A549 (cell line): ENCODE measurements around the gene HSPBAP1. TPM values are rescaled to one million over a fixed set of nuclear protein-coding genes. Genes with fewer than 3 reads are reported as not detected.

Experiments used
- ATAC-seq, 2 experiments: fragments of 200-7000 bp in 1 of 2; fragments of >200 bp in 1 of 2; cut with Nextera tagmentation in 1 of 2; cut with Tn5 transposase in 1 of 2; 3 replicates each; pipeline versions ENCODE4 v1.8.0 to v1.9.1; 2018 to 2020; ENCODE audit warnings: mild to moderate bottlenecking in 1 of 2, moderate library complexity in 1 of 2
- CTCF ChIA-PET: fragments of 300-600 bp; sonication (Branson Sonifier 250); formaldehyde crosslinking; extraction: SDS; loops from one replicate; lab custom pipeline; 2021; ENCODE audit warnings: antibody characterized with exemption, inconsistent platforms; lab: Yijun Ruan, JAX
- POLR2A ChIA-PET: fragments of 350-600 bp; formaldehyde crosslinking; extraction: SDS; loops from one replicate; lab custom pipeline; 2021; ENCODE audit warnings: antibody characterized with exemption, inconsistent platforms; lab: Yijun Ruan, JAX
- DNase-seq, 2 experiments: peaks; one replicate each; pipeline versions ENCODE4 v3.0.0 to v3.0.0-alpha.2; 2011 to 2016; ENCODE audit warnings: low read depth in 1 of 2, low spot score in 1 of 2
- FAIRE-seq: peaks from 2 replicates; lab custom pipeline; 2011; peaks lifted over from hg19 to GRCh38; lab: Jason Lieb, UNC
- H3K27ac ChIP-seq, 2 experiments: fragments of >200 bp; sonication (Bioruptor Twin); formaldehyde crosslinking; 3 replicates each; pipeline ENCODE4 v1.5.1; 2016 to 2017
- H3K4me1 ChIP-seq: fragments of >200 bp; sonication (Bioruptor Twin); formaldehyde crosslinking; 3 replicates; pipeline ENCODE4 v1.6.1; 2016
- H3K4me2 ChIP-seq: fragments of >200 bp; sonication (Bioruptor Twin); formaldehyde crosslinking; 3 replicates; pipeline ENCODE4 v1.6.1; 2016
- H3K4me3 ChIP-seq: fragments of >200 bp; sonication (Bioruptor Twin); formaldehyde crosslinking; 3 replicates; pipeline ENCODE4 v1.5.1; 2016
- H3K9me3 ChIP-seq: fragments of >200 bp; sonication (Bioruptor Twin); formaldehyde crosslinking; 3 replicates; pipeline ENCODE4 v1.6.1; 2016
- ATOH8 ChIP-seq: fragments of 250-450 bp; sonication (Bioruptor Pico); IDR thresholded peaks from 2 replicates; pipeline ENCODE4 v1.5.0; 2020; ENCODE audit warnings: low read depth, mild to moderate bottlenecking, moderate library complexity
- BHLHE40 ChIP-seq: IDR thresholded peaks from 2 replicates; pipeline ENCODE4 v1.6.1; 2012; ENCODE audit warnings: low read depth, low read length, inconsistent platforms
- CBX8 ChIP-seq: fragments of 200-600 bp; sonication (generic); IDR thresholded peaks from 2 replicates; pipeline ENCODE4 v1.6.1; 2016
- CHD2 ChIP-seq: fragments of 150-350 bp; IDR thresholded peaks from 2 replicates; pipeline ENCODE4 v1.6.1; 2014; ENCODE audit warnings: low read length; ENCODE audit not compliant: partially characterized antibody
- EHMT2 ChIP-seq: fragments of 200-600 bp; sonication (generic); IDR thresholded peaks from 2 replicates; pipeline ENCODE4 v1.6.1; 2016; ENCODE audit warnings: antibody characterized with exemption, low read depth, mild to moderate bottlenecking, moderate library complexity
- ESRRA ChIP-seq: fragments of 150-350 bp; IDR thresholded peaks from 2 replicates; pipeline ENCODE4 v1.6.1; 2014; ENCODE audit warnings: mild to moderate bottlenecking, low read length, borderline replicate concordance
- GATA3 ChIP-seq: IDR thresholded peaks from 2 replicates; pipeline ENCODE4 v1.6.1; 2012; ENCODE audit warnings: borderline replicate concordance
- HEYL ChIP-seq: fragments of 250-450 bp; sonication (Bioruptor Pico); IDR thresholded peaks from 2 replicates; pipeline ENCODE4 v1.8.0; 2021; ENCODE audit warnings: mild to moderate bottlenecking, moderate library complexity
- HMGXB4 ChIP-seq: fragments of 250-450 bp; sonication (Bioruptor Pico); IDR thresholded peaks from 2 replicates; pipeline ENCODE4 v1.5.0; 2021; ENCODE audit warnings: mild to moderate bottlenecking, moderate library complexity, borderline replicate concordance
- KDM1A ChIP-seq: fragments of 200-600 bp; sonication (generic); IDR thresholded peaks from 2 replicates; pipeline ENCODE4 v1.6.1; 2016; ENCODE audit warnings: low read depth, mild to moderate bottlenecking
- MAFK ChIP-seq: fragments of 450-650 bp; IDR thresholded peaks from 2 replicates; pipeline ENCODE4 v1.6.1; 2014; ENCODE audit not compliant: partially characterized antibody
- TFCP2L1 ChIP-seq: fragments of 250-450 bp; sonication (Bioruptor Pico); IDR thresholded peaks from 2 replicates; pipeline ENCODE4 v1.5.0; 2021; ENCODE audit warnings: mild to moderate bottlenecking
- ZNF302 ChIP-seq: fragments of 250-450 bp; sonication (Bioruptor Pico); IDR thresholded peaks from 2 replicates; pipeline ENCODE4 v1.9.0; 2021; ENCODE audit warnings: inconsistent platforms, mild to moderate bottlenecking, moderate library complexity
- WGBS: methylation state at CpG from one replicate; pipeline ENCODE4 v1.1.6; 2017; ENCODE audit errors: missing lambda C conversion rate; 5-methylcytosine and 5-hydroxymethylcytosine counted together
- polyA plus RNA-seq, 4 experiments: library from polyadenylated mRNA; depleted of rRNA in 3 of 4; stranded (reverse); fragments of >200 nt; fragmentation: RNase III in 1 of 4; extraction: RNeasy Plus Mini Kit Qiagen cat#74134 plus additional on column Dnase treatment in 1 of 4; gene quantifications; 2 replicates in 3 of 4; 3 replicates in 1 of 4; pipeline ENCODE4 v1.2.3, GENCODE V29; 2011 to 2017
- TF ChIP-seq, protein P1 (sequence below): fragments of 200-600 bp; sonication (generic); IDR thresholded peaks from 2 replicates; pipeline ENCODE4 v1.6.1; 2016; ENCODE audit warnings: antibody characterized with exemption, mild to moderate bottlenecking, moderate library complexity
- TF ChIP-seq, protein P2 (sequence below): fragments of >200 bp; sonication (Bioruptor Twin); formaldehyde crosslinking; IDR thresholded peaks from 2 replicates; pipeline ENCODE4 v1.6.1; 2016

Gene HSPBAP1
- polyA plus RNA-seq, 2 of the 4 experiments (the other 2 are of a cell fraction) = 6.3 to 9.2 TPM

DNA sequence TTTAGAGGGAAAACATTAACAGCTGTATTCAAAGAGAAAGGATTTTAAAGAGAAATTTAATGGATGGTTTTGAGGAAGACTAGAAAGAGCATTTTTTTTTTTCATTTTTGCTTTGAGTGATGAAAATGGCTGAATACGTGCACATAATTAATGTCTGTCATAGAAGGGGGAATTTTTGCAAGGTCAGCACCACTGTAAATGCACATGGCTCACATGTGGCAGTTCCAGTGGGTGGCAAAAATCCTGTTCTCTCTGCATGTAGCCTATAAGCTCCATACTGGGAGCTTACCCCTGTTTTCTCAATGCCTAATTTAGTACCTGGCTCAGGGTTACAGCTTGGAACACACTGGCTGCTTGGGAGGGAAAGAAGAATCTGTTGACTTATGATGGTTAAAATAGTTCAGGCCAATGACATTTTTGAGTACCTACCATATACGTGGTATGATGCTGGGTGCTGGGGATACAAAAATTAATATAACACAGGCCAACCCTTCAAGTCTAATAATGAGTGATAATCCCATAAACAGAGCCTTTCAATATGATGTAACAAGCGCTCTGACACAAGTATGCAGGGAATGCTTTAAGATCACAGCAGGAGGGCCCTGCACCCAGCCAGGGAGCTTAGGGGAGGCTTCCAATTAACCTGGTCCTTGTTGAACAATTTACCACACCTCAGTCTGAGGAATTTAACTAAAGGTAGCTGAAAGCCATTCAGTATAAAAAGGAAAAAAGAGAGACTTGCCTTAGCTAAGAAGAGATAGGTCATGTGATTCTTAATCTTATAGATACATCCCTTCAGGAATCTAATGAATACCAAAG, 33.0 kb downstream of the HSPBAP1 start:
- ATAC-seq (no peak), FAIRE-seq (no peak), DNase-seq (no peak)
- WGBS = 86% methylated on average over 3 of the region's 3 CpGs
- TF ChIP-seq ESRRA (no peak), ATOH8 (CRISPR knock-in tag) (no peak), CBX8 (no peak), ZNF302 (no peak), GATA3 (no peak), MAFK (peak; percentile 95)
- Histone ChIP-seq H3K4me2 (0 out of 3 replicates have a peak overlapping the region, but pooled peaks have one; percentile 11), H3K27ac (no peak overlapping the region; a peak in 1 of 6 replicates), H3K9me3 (no peaks in the 10 kb centered on the region), H3K4me1 (peaks cover 10% of the 10 kb centered on the region; the same call in 2 of the 3 replicates), H3K4me3 (no peak overlapping the region)
- POLR2A ChIA-PET = no interaction called here
- CTCF ChIA-PET = interaction anchor here (0.6 to 1.9 kb wide), 3 partner anchors 10 to 1214 kb away, joined by 3 to 6 read pairs (median 4); no protein-coding TSS in a partner anchor

- no peak for DNase-seq
- TF ChIP-seq ESRRA (no peak), TFCP2L1 (CRISPR knock-in tag) (no peak), HEYL (CRISPR knock-in tag) (no peak), CHD2 (no peak), CBX8 (no peak)
- TF ChIP-seq, protein P1, sequence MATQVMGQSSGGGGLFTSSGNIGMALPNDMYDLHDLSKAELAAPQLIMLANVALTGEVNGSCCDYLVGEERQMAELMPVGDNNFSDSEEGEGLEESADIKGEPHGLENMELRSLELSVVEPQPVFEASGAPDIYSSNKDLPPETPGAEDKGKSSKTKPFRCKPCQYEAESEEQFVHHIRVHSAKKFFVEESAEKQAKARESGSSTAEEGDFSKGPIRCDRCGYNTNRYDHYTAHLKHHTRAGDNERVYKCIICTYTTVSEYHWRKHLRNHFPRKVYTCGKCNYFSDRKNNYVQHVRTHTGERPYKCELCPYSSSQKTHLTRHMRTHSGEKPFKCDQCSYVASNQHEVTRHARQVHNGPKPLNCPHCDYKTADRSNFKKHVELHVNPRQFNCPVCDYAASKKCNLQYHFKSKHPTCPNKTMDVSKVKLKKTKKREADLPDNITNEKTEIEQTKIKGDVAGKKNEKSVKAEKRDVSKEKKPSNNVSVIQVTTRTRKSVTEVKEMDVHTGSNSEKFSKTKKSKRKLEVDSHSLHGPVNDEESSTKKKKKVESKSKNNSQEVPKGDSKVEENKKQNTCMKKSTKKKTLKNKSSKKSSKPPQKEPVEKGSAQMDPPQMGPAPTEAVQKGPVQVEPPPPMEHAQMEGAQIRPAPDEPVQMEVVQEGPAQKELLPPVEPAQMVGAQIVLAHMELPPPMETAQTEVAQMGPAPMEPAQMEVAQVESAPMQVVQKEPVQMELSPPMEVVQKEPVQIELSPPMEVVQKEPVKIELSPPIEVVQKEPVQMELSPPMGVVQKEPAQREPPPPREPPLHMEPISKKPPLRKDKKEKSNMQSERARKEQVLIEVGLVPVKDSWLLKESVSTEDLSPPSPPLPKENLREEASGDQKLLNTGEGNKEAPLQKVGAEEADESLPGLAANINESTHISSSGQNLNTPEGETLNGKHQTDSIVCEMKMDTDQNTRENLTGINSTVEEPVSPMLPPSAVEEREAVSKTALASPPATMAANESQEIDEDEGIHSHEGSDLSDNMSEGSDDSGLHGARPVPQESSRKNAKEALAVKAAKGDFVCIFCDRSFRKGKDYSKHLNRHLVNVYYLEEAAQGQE = no peak
- WGBS = 72% methylated on average over 3 of the region's 3 CpGs
- no peak for ATAC-seq
- FAIRE-seq = no peak
- Histone ChIP-seq H3K27ac (no peak overlapping the region), H3K9me3 (no peaks in the 10 kb centered on the region), H3K4me1 (peaks cover 10% of the 10 kb centered on the region; the same call in 2 of the 3 replicates), H3K4me2 (no peak overlapping the region), H3K4me3 (no peak overlapping the region)
- ChIA-PET POLR2A (no interaction called here), CTCF (interaction anchor here (0.7 kb wide), 1 partner anchor 14 kb away, joined by 3 read pairs; no protein-coding TSS in a partner anchor)
These were observed 34.6 kb downstream of the HSPBAP1 start for GRCh38 chr3:122758877-122759560.

GRCh38 chr3:122755491-122755890, 38.1 kb downstream of the HSPBAP1 start:
- FAIRE-seq (no peak), DNase-seq (no peak), ATAC-seq (peak; percentile 46 to 62; a peak in 3 of 6 replicates)
- H3K27ac ChIP-seq = no peak overlapping the region
- no peak overlapping the region for H3K4me3 ChIP-seq
- 88% methylated on average over 2 of the region's 2 CpGs for WGBS
- no peak overlapping the region for H3K4me2 ChIP-seq
- CTCF ChIA-PET = interaction anchor here (0.5 to 1.5 kb wide), 13 partner anchors 9 to 263 kb away, joined by 3 to 15 read pairs (median 4); no protein-coding TSS in a partner anchor
- no peaks in the 10 kb centered on the region for H3K9me3 ChIP-seq
- TF ChIP-seq HMGXB4 (CRISPR knock-in tag) (no peak), EHMT2 (no peak), ATOH8 (CRISPR knock-in tag) (no peak), KDM1A (no peak), BHLHE40 (no peak)
- TF ChIP-seq, protein P2, sequence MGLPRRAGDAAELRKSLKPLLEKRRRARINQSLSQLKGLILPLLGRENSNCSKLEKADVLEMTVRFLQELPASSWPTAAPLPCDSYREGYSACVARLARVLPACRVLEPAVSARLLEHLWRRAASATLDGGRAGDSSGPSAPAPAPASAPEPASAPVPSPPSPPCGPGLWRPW = no peak
- POLR2A ChIA-PET = interaction anchor here (0.9 kb wide), 1 partner anchor 10 kb away, joined by 3 read pairs; no protein-coding TSS in a partner anchor
- H3K4me1 ChIP-seq = peaks cover 2% of the 10 kb centered on the region; the same call in 2 of the 3 replicates
